Heart left ventricle (tissue), 16 donors: Measurements from ENCODE around the gene SPATA25. TPM values are rescaled to one million over a fixed set of nuclear protein-coding genes. Genes with fewer than 3 reads are reported as not detected.

Experiments
- ATAC-seq, 4 donors: fragments of 200-7000 bp; cut with Tn5 transposase; one replicate each; pipeline ENCODE4 v1.9.1; 2020 to 2022; ENCODE audit warnings: moderate library complexity in 4 of 4, mild to moderate bottlenecking in 3 of 4, moderate number of reproducible peaks in 1 of 4
- DNase-seq, 5 donors: peaks; one replicate each; pipeline ENCODE4 v3.0.0-alpha.2; 2020
- H3K27ac ChIP-seq, 12 donors: fragments of 200-600 bp; sonication (generic) in 4 of 12; one replicate each; pipeline versions ENCODE4 v1.5.0 to v1.8.0; 2016 to 2022; ENCODE audit warnings: mild to moderate bottlenecking in 2 of 12
- H3K27me3 ChIP-seq, 9 donors: fragments of 200-600 bp; sonication (generic) in 2 of 9; one replicate each; pipeline versions ENCODE4 v1.5.1 to v1.8.0; 2016 to 2022; ENCODE audit warnings: mild to moderate bottlenecking in 3 of 9
- H3K36me3 ChIP-seq, 9 donors: fragments of 200-600 bp; sonication (generic) in 2 of 9; one replicate each; pipeline versions ENCODE4 v1.5.0 to v1.8.0; 2018 to 2022; ENCODE audit warnings: mild to moderate bottlenecking in 2 of 9
- H3K4me1 ChIP-seq, 12 donors: fragments of 200-600 bp; sonication (generic) in 4 of 12; one replicate each; pipeline versions ENCODE4 v1.5.0 to v1.8.0; 2016 to 2022; ENCODE audit warnings: mild to moderate bottlenecking in 3 of 12
- H3K4me3 ChIP-seq, 12 donors: fragments of 200-600 bp; sonication (generic) in 4 of 12; one replicate each; pipeline versions ENCODE4 v1.5.0 to v1.8.0; 2017 to 2022; ENCODE audit warnings: mild to moderate bottlenecking in 9 of 12, moderate library complexity in 4 of 12
- H3K9me3 ChIP-seq, 12 donors: fragments of 200-600 bp; sonication (generic) in 4 of 12; one replicate each; pipeline versions ENCODE4 v1.5.0 to v1.8.0; 2016 to 2022; ENCODE audit warnings: mild to moderate bottlenecking in 1 of 12
- CTCF ChIP-seq, 12 donors: fragments of 200-600 bp; sonication (generic) in 4 of 12; IDR thresholded peaks; one replicate each; pipeline versions ENCODE4 v1.5.0 to v1.8.0; 2018 to 2022; ENCODE audit warnings: antibody characterized with exemption in 12 of 12, mild to moderate bottlenecking in 5 of 12
- POLR2A ChIP-seq, 2 donors: fragments of 450-650 bp; IDR thresholded peaks; one replicate each; pipeline ENCODE4 v1.6.1; 2017; ENCODE audit warnings: antibody characterized with exemption in 2 of 2, mild to moderate bottlenecking in 2 of 2, moderate library complexity in 2 of 2
- WGBS, 4 donors: extraction: QIAGEN DNeasy Blood & Tissue Kit in 2 of 4; methylation state at CpG; one replicate each; pipeline versions ENCODE4 v1.1.5 to v1.1.7; 2013 to 2018; 5-methylcytosine and 5-hydroxymethylcytosine counted together
- intact Hi-C, 10 donors: fragments of 100-400 bp; cut with DNase I; formaldehyde crosslinking; loops; one replicate each; pipeline versions ENCODE4 v1.11.1 to v1.14.2; 2022
- polyA plus RNA-seq, 2 donors: library from polyadenylated mRNA; stranded (reverse); fragments of 200-250 nt; gene quantifications; one replicate each; pipeline ENCODE4 v1.2.3, GENCODE V29; 2013
- total RNA-seq, 9 donors: library from RNA; depleted of rRNA in 2 of 9; stranded (reverse); fragments of >200 nt in 2 of 9; fragmentation: NEBNext Ultra II Directional in 3 of 9; extraction: Animal tissue kit (Norgen Biotek cat#: 25700) in 3 of 9; gene quantifications; one replicate each; pipeline versions ENCODE4 v1.1.0 to v1.2.4, GENCODE V29; 2016 to 2023
- donor health status: ischemic (EF 13 %, LVEDD 7.1; RV severe dilation, severe dysfunction).
- donor health status: healthy with polysubstance abuse.
- donor health status: DM: no; HTN: yes; CAD: no.
- donor health status: DM: no; HTN: no; CAD: no.
- donor health status: ischemic (EF 25% LVEDD 6.9; RV normal size, moderate dysfunction).
- donor health status: ischemic (EF 25% LVEDD 5.7; RV mildly dilated, moderate dysfunction).
- donor health status: healthy.
- donor health status: DM: yes; HTN: yes; CAD: no.
- donor health status: ischemic (EF 35%, LVEDD 5.7; RV mildly dilated, moderate dysfunction).
- donor health status: nonischemic (EF 11% LVEDD 7.7; RV severe dilation, severe dysfunction).
- donor health status: DM: yes; HTN: yes; CAD: no.
- donor health status: PGD.
- donor health status: ischemic (EF 29% LVEDD 5.4; RV normal size, mild dysfunction).
- donor health status: nonischemic (EF 23%, LVEDD 6.1; RV moderate dilation, normal function).

SPATA25 gene
- total and polyA plus RNA-seq, 11 donors = 0.58 to 4.0 (median 1.8) TPM; not detected in 2

GRCh38 chr20:45912344-45912682 is 24.9 kb upstream of the SPATA25 start:
- peak overlapping the region in 11 of 12 donors; percentile 43 to 67 (median 62) for H3K4me3 ChIP-seq
- H3K27me3 ChIP-seq = peaks cover 0 to 5% (median 0%) of the 10 kb centered on the region in 9 donors
- DNase-seq (no peak), ATAC-seq (no peak)
- H3K9me3 ChIP-seq = no peaks in the 10 kb centered on the region
- peaks cover 0 to 17% (median 0%) of the 10 kb centered on the region in 9 donors for H3K36me3 ChIP-seq
- peak overlapping the region in 11 of 12 donors; percentile 42 to 91 (median 79) for H3K27ac ChIP-seq
- intact Hi-C loops = no loop called here
- H3K4me1 ChIP-seq = peaks cover 0 to 64% (median 18%) of the 10 kb centered on the region in 12 donors
- TF ChIP-seq CTCF (IDR thresholded peaks at IDR 0.05) (no peak), POLR2A (IDR thresholded peaks at IDR 0.05) (no peak)
- WGBS, 4 donors = 20 to 30% (median 22%) methylated on average over 4 of the region's 4 CpGs

- WGBS, 4 donors = 1 to 2% (median 1%) methylated on average over 32 to 58 of the region's 58 CpGs
Measured at GRCh38 chr20:45911486-45912343, 24.3 kb upstream of the SPATA25 start, which contains the start of gene PLTP. Gene PLTP (minus strand): TSS chr20:45912155. CDS start chr20:45911452, 703 bp downstream.

GRCh38 chr20:45910670-45911485 is 23.5 kb upstream of the SPATA25 start:
- intact Hi-C loops = loop anchor here in 4 of 10 donors (1.0 to 2.0 kb wide), 3 partner anchors 23 to 60 kb away; partner anchors contain the start of gene PCIF1 (in 4 of the 4)
- Histone ChIP-seq H3K4me3 (peak overlapping the region; percentile 18 to 67 (median 60)), H3K27ac (peak overlapping the region; percentile 42 to 91 (median 80)), H3K27me3 (peaks cover 0 to 5% (median 0%) of the 10 kb centered on the region in 9 donors), H3K9me3 (no peaks in the 10 kb centered on the region), H3K4me1 (peaks cover 0 to 60% (median 18%) of the 10 kb centered on the region in 12 donors), H3K36me3 (peaks cover 0 to 29% (median 8%) of the 10 kb centered on the region in 9 donors)
- TF ChIP-seq CTCF (IDR thresholded peaks at IDR 0.05) = no peak
- peak in 1 of 2 donors; percentile 60 for TF ChIP-seq POLR2A (IDR thresholded peaks at IDR 0.05)
- DNase-seq = peak; percentile 96 to 97 (median 97)
- peak; percentile 82 to 94 (median 92) for ATAC-seq
- 3 to 6% (median 4%) methylated on average over 33 to 43 of the region's 43 CpGs for WGBS, 4 donors

More at GRCh38 chr20:45911486-45912343, 24.3 kb upstream of the SPATA25 start, which contains the start of gene PLTP:
- H3K36me3 ChIP-seq = peaks cover 0 to 21% (median under 1%) of the 10 kb centered on the region in 9 donors
- no peaks in the 10 kb centered on the region for H3K9me3 ChIP-seq
- peak in 1 of 2 donors; percentile 66 for TF ChIP-seq POLR2A (IDR thresholded peaks at IDR 0.05)
- no peak for TF ChIP-seq CTCF (IDR thresholded peaks at IDR 0.05)
- peaks cover 0 to 60% (median 18%) of the 10 kb centered on the region in 12 donors for H3K4me1 ChIP-seq
- DNase-seq (peak; percentile 78 to 88 (median 79)), ATAC-seq (peak; percentile 28 to 69 (median 57))
- intact Hi-C loops = loop anchor here in 4 of 10 donors (1.0 to 2.0 kb wide), 3 partner anchors 23 to 60 kb away; partner anchors contain the start of gene PCIF1 (in 4 of the 4)
- H3K4me3 ChIP-seq = peak within 1 kb of the TSS; percentile 18 to 67 (median 60)
- peaks cover 0 to 5% (median 0%) of the 10 kb centered on the region in 9 donors for H3K27me3 ChIP-seq
- peak within 1 kb of the TSS; percentile 42 to 91 (median 80) for H3K27ac ChIP-seq
